ENCODE results near the gene TDG.

TDG gene

GRCh38 chr12:103965590-103966504 is at the start of gene TDG:
Gene TDG (plus strand): TSS chr12:103965872. CDS start chr12:103966038, 166 bp downstream.
- peak; percentile 96 for DNase-seq

DNA sequence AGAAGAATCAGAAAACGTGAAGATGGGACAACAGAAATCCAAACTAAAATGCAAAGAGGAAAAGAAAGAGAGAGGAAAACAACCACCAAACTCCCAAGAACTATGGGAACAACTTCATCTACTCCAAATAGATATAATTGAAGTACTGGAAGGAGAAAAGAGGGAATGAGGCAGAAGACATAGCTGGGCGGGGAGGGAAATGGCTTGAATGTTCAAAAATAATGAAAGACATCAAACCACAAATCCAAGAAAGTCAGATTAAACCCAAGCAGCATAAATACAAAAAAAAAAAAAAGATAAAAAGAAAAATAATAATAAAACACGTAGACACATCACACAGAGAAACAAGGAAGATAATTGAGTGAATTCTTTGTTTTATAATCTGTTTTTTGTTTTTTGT is 47.8 kb upstream of the TDG start:
- no peak for DNase-seq

- DNase-seq, result peak; percentile 33
Measured at GRCh38 chr12:103924761-103925641, 40.7 kb upstream of the TDG start.

DNA sequence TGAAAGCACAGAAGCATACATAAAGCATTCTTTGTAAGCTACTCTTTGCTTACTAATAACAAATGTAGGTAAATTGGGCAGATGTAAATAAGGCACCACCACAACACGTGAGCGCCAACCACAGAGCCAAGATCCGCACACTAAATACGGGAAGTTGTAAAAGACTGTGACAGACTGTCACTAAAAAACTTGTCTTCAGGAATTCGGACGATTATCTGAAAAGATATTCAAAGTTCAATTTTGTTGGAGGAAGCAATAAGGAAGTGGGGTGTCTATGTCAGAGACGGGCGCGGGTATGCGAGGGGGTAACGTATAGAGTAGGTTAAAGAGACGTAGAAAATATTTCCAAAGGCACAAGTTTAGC is 37.0 kb upstream of the TDG start:
- DNase-seq, result peak; percentile 61

GRCh38 chr12:103929046-103929783 is 36.5 kb upstream of the TDG start:
- peak; percentile 86 for DNase-seq

DNA sequence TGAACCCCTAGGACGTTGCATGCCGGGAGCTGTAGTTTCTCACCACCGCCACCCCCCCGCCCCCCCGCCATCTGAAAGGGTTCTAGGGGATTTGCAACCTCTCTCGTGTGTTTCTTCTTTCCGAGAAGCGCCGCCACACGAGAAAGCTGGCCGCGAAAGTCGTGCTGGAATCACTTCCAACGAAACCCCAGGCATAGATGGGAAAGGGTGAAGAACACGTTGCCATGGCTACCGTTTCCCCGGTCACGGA is 36.0 kb upstream of the TDG start:
- no peak for DNase-seq

DNA sequence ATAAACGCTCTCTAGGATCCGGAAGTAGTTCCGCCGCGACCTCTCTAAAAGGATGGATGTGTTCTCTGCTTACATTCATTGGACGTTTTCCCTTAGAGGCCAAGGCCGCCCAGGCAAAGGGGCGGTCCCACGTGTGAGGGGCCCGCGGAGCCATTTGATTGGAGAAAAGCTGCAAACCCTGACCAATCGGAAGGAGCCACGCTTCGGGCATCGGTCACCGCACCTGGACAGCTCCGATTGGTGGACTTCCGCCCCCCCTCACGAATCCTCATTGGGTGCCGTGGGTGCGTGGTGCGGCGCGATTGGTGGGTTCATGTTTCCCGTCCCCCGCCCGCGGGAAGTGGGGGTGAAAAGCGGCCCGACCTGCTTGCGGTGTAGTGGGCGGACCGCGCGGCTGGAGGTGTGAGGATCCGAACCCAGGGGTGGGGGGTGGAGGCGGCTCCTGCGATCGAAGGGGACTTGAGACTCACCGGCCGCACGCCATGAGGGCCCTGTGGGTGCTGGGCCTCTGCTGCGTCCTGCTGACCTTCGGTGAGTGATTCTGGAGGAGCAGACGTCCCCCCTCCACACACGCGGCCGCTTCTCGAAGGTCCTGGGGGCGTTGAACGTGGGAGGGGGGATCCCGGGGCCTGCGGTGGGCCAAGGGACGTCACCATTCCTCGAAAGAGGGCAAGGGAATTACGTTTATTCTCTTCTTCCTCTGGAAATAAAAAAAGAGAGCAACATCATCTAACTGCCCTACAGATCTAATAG is 35.5 kb upstream of the TDG start, which contains the start of gene HSP90B1:
HSP90B1 (plus strand) TSS at position 377 of the 753 bp plus-strand sequence; CDS start at position 483, 106 bp downstream.
- DNase-seq, result peak; percentile 99

GRCh38 chr12:103930787-103931735 is 34.6 kb upstream of the TDG start:
- peak; percentile 16 for DNase-seq

DNA sequence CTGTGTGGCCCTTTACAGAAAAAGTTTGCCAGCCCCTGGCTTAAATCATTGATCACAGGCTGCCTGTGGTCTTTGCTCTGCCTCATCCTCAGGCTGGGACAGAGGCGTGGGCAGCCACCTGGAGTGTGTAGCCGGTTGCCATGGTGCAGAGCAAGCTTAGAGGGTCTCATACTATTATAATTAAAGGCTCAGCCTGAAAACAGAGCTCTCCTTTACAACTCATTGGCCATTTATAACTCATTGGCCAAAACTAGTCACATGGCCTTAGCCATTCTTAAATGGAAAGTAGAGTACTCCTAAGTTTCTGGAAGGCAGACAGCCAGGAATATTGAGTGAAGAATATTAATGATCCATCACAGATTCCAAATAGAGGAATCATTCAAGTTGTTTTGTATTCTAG is 32.4 kb upstream of the TDG start:
- DNase-seq, result no peak

DNA sequence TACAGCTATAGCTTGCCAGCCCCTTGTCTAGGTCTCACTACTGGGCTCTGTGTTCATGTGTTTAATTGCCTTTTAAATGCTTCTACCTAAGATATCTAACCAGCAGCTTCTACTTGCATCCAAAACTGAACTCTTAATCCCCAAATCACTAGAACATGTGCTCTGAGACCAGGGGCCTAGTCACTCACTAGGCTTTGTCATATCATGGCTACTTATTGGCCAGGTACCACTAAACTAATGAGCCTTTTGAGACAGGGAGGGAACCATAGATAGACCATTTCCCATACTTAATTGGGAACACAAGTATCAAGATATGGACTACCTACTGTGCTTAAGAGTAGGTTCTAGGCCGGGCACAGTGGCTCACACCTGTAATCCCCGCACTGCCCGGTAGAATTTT is 29.0 kb upstream of the TDG start:
- DNase-seq, result no peak

GRCh38 chr12:103944964-103945363 is 20.7 kb upstream of the TDG start:
- no peak for DNase-seq

- DNase-seq, result no peak
Measured at GRCh38 chr12:103947871-103948555, 17.7 kb upstream of the TDG start.

GRCh38 chr12:103948746-103949406 is 16.8 kb upstream of the TDG start:
- no peak for DNase-seq

DNA sequence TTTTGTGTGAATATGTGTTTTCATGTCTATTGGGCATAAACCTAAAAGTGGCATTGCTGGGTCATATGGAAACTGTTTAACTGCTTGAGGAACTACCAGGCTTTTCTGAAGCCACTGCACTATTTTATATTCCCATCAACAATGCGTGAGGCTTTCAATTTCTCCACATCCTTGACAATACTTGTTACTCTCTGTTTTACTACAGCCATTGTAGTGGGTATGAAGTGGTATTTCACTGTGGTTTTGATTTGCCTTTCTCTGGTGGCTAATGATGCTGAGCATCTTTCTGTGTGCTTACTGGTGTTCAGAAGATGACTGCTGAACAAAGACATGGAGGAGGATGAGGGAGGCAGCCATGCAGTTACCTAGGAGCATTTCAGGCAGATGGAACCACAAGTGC is 13.2 kb upstream of the TDG start:
- no peak for DNase-seq

DNA sequence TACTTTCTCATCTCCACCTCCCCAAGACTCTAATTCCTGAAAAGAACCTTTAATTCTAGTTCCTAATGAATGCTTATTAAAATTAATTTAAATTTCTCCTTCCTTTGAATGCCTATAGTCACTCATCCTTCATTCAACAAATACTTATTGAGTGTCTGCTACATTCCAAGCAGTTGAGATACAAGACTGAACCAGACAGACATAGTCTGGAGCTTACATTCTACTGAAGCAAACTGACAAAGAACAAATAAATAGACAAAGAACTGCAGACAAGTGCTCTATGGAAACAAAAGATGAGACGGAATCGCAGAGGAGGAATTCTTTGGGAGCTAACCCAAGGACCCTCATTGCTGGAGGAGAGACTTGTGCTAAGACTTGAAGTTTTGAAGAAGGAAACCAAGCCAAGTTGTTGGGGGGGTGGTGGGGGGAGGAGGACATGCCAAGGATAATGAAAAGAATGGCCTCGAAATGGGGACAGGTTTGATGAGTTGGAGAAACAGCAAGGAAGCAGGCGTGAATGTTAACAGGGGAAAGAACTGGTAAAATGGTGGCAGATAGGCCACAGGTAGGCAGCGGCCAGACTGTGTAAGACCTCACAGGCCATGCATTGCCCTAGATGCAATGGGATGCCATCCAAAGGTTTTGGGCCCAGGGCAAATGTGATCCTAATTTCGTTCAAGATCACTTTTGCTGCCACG is 9.7 kb upstream of the TDG start:
- DNase-seq, result no peak

DNA sequence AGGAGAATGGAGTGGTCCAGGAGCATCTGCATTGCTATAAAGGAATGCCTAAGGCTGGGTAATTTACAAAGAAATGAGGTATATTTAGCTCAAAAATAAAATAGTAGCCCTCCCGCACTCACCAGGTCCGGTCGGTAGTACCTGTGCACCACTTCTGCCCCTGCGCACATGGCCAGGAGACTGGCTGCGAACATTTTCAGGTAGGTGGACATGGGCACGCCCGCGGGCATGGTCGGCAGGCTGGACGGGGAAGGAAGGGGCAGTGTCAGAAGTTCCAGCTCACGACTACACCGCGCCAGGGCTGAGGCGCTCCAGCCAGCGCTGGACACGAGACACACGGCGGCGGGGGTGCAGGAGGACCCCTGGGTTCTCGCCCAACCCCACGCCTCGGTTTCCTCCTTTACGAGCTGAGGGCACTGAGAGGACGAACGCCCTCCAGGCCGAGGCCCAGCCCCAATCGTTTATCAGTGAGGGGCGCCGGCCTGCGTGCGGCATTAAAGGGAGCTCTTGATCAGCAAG is 9.1 kb upstream of the TDG start:
- DNase-seq, result peak; percentile 17

- DNase-seq, result no peak
Measured at GRCh38 chr12:103957865-103958388, 7.7 kb upstream of the TDG start.

DNA sequence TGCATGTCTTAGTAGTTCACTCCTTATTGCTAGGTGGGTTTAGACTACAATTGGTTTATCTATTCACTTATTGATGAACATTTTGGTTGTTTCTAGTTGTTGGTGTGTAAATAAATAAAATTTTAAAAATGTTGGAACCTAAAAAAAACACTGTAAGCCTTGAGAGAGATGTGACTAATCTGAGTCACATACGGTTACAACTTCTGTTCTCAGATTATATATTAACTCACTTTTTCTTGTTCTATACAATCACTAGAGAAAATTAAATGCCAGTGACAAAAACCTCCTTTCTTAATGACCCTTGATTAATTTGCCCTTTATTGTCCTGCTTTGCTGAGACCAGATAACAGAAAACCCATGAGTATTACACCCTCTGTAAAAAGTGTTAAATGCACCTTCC is 7.1 kb upstream of the TDG start:
- no peak for DNase-seq
